OCI-M2 (cell line): Measurements from ENCODE around the gene TES.
"Not testable (repeated sequence)": the region's sequence is repeated elsewhere in the genome, so short reads cannot be mapped to it uniquely, and the experiment has no call there.

Source experiments
- DNase-seq: peaks from one replicate; lab custom pipeline; 2025; ENCODE audit not compliant: unreplicated experiment; lab: John Stamatoyannopoulos, UW

The TES gene

DNA sequence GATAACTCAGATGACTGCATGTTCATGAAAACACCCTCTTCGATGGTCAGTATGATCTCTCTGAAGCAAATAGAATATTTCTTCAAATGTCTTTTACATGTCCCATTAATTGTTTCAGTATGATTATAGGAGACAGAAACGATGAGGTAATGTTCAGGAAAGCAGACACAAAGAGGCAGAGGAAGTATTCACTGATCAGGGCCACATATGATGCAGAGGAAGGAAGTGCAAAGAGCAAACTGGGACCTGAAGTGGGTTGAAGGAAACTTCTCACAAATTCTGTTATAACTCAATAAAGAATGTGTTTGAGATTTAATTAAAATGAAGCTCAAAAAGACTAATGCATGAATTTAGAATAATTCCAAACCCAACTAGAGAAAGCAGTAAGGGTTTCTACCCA lies 70.5 kb downstream of the TES start:
- no peak for DNase-seq

DNA sequence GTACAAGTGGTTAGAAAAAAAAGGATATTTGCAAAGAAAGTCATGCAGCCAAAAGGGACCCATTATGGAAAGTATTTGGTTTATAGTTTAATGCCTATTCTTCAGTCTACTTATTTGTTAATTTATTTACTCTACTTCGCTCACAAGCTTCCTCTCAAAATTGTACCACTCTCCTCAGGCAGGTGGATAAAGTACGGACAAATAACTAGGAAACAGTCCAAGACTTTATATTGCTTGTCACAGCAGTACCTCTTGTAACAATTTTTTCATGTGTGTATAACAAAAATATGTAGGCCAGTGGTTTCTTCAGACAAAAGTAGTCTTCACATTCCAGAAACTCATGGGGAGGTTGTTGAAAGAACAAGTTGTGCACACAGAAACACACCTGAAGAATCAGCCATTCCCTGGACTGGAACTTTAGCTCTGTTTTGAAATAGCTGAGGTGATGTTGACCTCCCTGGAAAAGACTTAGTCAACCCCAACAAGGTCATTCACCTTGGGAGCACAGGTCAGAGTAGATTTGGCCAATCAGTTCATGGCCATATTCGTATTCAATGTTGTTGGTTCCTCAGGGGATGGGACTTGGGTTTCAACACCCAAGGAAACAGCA lies 73.4 kb downstream of the TES start:
- DNase-seq = no peak

DNA sequence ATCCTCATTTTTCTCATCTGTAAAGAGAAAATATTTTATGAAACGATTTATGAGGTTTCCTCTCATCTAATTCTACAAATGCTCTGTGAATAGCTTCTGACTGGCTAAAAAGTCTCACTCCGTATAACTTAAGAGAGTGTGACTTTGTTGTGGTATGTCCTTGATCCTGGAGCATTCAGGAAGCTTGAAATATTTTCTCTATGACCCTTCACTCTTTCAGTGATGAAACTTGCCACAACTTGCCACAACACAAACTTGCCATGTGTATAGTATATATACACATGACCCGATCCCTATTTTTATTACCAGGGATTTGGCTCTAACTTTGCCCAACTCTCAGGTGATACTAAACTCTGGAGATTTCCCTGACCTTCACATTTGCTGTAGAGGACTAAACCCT lies 74.1 kb downstream of the TES start:
- DNase-seq = no peak

DNA sequence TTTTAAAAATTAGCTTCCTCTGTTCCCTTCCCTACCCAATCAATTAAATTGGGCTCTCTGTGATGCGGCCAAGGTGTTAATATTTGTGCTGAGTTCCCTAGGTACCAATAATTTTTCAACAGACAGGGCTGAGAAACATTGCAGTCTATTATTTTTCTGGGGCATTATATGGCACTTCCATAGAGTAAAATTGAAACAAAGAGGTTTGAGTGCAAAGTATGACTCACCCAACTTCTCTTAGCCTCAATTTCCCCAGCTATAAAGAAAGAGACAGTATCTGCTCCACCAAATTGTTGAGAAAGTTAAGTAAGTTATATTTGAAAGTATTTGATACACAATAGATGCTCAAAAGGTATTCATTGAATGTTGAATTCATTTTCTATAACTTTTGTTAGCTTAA lies 74.9 kb downstream of the TES start:
- no peak for DNase-seq

DNA sequence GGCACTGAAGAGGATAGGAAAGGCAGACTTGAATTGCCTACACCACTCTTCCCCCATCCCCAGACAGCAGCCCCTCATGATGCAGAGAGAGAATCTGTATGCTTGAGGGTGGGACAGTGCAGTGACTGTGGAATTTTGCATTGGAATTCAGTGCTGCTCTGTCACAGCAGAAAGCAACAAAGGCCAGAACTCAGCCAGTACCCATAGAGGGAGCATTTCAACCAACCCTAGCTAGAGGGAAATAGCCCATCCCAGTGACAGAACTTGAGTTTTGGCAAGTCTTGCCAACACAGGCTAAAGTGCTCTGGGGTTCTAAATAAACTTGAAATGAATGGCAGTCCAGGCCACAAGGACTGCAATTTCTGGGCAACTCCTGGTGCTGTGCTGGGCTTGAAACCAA lies 80.4 kb downstream of the TES start:
- DNase-seq = no peak

DNA sequence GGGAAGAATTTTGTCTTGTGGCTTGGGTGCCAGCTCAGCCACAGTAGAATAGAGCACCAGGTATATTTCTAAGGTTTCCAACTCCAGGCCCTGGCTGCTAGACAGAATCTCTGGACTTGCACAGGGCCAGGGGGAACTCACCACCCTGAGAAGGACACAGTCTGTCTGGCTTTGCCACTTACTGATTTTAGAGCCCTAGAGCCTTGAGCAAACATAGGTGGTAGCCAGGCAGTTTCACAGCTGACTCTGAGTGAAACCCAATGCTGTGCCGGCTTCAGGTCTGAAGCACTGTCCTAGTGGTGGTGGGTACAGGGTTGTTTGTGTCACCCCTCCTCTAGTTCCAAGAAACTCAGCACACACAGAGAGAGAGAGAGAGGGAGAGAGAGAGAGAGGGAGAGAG lies 81.6 kb downstream of the TES start:
- DNase-seq = no peak

DNA sequence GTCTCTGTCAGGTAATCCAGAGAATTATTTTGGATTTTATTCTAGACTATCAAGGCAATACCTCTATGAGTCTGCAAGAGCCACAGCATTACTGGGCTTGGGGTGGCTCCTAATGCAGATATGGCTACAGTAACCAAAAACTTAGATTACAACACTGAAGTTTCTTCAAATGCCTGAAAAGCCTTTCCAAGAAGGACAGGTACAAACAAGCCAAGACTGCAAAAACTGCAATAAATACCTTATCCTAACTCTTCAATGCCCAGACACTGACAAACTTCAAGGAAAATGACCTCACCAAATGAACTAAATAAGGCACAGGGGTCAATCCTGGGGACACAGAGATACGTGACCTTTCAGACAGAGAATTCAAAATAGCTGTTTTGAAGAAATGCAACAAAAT lies 82.0 kb downstream of the TES start:
- no peak for DNase-seq

DNA sequence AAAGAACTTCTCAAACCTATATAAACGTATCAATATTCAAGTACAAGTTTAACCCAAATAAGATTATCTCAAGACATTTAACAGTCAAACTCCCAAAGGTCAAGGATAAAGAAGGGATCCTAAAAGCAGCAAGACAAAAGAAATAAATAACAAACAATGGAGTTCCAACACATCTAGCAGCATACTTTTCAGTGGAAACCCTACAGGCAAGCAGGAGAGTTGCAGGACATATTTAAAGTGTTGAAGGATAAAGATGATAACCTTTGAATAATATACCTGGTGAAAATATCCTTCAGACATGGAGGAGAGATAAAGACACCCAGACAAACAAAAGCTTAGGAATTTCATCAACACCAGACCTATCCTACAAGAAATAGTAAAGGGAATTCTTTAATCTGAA lies 82.8 kb downstream of the TES start:
- DNase-seq = no peak

DNA sequence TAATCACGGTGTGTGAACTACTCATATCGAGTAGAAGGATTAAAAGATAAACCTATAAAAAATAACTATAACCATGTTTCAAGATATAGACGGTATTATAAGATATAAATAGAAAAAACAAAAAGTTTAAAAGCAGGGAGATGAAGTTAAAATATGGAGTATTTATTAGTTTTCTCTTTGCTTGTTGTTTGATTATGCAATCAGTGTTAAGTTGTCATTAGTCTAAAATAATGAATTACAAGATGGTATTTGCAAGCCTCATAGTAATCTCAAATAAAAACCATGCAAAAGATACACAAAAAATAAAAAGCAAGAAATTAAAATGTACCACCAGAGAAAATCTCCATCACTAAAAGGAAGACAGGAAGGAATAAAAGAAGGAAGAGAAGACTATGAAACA lies 83.3 kb downstream of the TES start:
- no peak for DNase-seq

DNA sequence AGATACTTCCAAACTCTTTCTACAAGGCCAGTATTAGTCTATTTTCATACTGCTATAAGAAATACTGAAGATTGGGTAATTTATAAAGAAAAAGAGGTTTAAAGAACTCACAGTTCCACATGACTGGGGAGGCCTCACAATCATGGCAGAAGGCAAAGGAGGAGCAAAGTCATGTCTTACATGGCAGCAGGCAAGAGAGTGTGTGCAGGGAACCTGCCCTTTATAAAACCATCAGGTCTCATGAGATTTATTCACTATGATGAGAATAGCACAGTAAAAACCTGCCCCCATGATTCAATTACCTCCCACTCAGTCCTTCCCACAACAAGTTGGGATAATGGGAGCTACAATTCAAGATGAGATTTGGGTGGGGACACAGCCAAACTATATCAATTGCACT lies 85.6 kb downstream of the TES start:
- DNase-seq = not testable (repeated sequence)

DNA sequence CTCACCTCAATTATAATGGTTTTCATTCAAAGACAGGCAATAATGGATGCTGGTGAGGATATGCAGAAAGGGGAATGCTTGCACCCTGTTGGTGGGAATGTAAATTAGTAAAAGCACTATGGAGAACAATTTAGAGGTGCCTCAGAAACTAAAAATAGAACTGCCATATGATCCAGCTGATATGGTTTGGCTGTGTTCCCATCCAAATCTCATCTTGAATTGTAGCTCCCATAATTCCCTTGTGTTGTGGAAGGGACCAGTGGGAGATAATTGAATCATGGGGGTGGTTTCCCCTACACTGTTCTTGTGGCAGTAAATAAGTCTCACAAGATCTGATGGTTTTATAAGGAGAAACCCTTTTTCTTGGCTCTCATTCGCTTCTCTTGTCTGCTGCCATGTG lies 87.7 kb downstream of the TES start:
- no peak for DNase-seq

DNA sequence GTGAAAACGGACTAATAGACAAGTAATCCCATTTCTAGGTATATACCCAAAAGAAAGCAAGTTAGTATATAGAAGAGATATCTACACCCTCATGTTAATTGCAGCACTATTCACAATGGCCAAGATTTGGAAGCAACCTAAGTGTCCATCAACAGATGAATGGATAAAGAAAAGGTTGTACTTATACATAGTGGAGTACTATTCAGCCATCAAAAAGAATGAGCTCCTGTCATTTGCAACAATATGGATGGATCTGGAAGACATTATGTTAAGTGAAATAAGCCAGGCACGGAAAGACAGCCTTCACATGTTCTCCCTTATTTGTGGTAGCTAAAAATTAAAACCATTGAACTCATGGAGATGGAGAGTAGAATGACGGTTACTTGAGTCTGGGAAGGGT lies 88.2 kb downstream of the TES start:
- no peak for DNase-seq

DNA sequence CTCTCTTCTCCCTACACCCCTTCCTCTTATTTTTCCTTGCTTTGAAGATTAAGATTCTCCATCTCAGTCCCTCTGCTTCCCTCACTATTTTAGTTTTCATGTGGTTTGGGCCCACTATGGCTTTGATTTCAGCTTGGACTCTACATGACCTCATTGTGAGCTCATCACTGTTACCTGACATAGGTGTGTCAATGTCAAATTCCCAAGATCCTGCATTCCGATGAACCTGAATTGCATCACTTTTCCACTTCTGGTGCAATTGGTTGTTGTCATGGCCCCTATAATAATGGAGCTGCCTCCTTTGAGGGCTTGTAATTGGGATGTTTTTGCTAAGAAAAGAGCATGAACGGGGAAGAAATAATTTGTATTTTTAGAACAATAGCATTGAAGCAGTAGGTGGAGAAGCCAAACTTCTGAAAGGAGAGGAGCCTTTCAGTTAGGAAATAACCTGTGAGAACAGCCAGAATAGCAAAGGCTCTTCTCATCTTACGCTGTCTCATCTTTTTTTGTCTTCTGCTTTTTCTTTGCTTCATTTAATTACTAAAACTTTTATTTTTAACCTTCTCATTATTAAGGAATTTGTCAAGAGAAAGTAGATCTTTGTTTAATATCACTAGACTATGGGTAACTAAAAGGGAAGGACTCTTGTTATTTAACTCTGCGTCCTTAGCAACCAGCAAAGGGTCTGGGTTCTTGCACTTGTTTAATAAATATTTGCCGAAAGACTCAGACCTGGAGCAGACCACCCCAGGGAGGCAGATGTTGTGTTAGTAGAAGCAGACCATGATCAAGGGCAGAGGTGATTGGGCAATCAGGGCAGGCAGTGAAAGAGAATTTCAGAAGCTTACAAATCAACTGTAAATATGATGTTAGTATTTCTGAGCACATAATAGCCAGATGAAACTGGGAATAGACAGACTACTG lies 95.4 kb downstream of the TES start:
- DNase-seq = no peak

DNA sequence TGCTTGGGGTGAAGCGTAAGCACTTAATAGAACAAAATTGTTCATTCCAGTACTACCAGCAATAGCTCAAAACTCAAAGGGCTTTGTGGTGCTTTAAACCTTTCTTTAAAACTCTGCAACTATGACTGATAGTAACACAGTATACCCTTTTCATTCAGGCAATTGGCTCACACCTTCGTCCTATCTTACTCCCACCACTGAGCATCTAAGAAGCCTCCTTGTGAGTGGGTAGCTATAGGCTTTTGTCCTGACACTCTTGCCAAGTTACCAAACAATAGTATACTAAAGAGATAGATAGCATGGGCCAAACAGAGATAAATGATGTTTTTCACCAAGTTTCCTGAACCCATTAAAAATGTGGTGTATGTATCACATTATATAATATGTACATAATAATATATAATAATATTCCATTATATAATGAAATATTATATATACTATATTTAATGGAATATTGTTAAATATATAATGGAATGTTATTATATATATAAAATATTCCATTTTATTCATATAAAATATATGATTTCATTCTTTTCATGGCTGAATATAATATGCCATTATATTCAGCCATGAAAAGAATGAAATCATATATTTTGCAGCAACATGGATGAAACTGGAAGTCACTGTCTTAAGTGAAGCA lies 96.2 kb downstream of the TES start:
- no peak for DNase-seq

DNA sequence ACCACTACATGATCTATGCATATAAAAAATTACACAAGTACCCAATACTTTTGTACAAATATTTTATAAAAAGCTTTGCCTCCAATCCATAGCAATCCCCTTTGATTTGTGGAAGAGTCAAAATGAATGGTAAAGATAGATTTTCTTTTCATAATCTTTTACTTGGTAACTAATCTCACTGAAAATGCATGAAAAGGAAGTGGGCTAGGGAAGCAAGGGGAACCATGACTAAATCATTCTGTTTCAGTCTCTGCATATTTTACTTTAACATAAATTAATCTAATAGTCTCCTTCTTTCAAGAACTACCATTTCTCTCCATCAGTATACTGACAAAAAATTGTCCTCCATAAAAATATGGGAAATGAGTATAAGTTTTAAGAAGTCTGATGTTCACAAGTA lies 96.9 kb downstream of the TES start:
- no peak for DNase-seq
